GM12872 (cell line): ENCODE data around the gene MUC4.

ENCODE experiments used
- TF ChIP-seq, protein P1 (sequence below): IDR thresholded peaks from 3 replicates; pipeline ENCODE4 v1.5.1; 2011; ENCODE audit warnings: low read depth, mild to moderate bottlenecking, low read length, moderate library complexity; ENCODE audit not compliant: insufficient read depth

Gene MUC4

DNA sequence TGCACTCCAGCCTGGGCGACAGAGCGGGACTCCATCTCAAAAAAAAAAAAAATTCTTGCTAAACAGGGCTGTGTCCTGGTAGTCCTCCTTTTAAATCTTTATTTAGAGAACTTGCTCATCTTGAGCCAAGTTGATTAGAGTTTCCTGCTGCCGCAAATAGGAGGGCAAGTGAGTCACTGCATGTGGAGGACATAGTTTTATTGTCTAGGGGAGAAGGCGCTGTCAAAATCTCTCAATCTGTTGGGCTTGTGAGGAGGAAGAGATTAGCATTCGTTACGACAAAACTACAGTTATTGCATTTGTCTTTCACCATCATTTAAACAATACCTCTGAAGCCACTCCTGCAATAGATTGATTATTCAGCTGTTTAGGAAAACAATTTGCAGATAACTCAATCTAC is 11.5 kb downstream of the MUC4 start:
- TF ChIP-seq, protein P1, sequence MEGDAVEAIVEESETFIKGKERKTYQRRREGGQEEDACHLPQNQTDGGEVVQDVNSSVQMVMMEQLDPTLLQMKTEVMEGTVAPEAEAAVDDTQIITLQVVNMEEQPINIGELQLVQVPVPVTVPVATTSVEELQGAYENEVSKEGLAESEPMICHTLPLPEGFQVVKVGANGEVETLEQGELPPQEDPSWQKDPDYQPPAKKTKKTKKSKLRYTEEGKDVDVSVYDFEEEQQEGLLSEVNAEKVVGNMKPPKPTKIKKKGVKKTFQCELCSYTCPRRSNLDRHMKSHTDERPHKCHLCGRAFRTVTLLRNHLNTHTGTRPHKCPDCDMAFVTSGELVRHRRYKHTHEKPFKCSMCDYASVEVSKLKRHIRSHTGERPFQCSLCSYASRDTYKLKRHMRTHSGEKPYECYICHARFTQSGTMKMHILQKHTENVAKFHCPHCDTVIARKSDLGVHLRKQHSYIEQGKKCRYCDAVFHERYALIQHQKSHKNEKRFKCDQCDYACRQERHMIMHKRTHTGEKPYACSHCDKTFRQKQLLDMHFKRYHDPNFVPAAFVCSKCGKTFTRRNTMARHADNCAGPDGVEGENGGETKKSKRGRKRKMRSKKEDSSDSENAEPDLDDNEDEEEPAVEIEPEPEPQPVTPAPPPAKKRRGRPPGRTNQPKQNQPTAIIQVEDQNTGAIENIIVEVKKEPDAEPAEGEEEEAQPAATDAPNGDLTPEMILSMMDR = no peak

DNA sequence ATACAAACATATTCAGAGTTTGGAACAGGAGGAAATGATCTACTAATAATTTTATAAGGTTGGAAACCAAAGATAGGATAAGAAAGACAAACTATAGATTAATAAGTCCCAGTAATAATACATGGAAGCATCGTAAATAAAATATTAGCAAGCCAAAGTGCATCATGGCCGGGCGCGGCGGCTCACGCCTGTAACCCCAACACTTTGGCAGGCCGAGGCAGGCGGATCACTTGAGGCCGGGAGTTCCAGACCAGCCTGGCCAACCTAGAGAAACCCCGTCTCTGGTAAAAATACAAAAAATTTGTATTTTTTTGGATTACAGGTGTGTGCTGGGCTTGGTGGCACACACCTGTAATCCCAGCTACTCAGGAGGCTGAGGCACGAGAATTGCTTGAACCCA is 14.9 kb downstream of the MUC4 start:
- TF ChIP-seq, protein P1 = no peak

DNA sequence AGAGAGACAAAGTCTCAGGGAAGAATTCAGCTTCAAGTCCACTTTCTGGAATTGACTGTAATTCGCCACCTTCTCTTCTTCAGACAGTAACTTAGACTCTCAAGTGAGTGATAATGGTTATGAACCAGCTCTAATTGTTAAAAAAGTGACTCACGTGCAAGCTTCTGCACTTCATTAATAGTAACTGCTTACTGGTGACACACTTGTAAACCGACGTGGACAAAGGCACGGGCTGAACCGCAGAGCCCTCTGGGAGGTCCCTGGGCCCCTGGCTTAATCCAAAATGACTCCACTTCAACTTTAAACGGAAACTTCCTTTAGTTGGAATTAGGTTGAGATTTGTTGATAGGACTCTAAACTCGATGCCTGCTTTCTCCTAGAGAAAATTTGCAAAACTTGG is 17.0 kb downstream of the MUC4 start:
- TF ChIP-seq, protein P1 = no peak

GRCh38 chr3:195790901-195791300 is 20.8 kb downstream of the MUC4 start:
- TF ChIP-seq, protein P1 = no peak

- TF ChIP-seq, protein P1 = no peak
Measured at GRCh38 chr3:195788711-195789581, 22.8 kb downstream of the MUC4 start.

DNA sequence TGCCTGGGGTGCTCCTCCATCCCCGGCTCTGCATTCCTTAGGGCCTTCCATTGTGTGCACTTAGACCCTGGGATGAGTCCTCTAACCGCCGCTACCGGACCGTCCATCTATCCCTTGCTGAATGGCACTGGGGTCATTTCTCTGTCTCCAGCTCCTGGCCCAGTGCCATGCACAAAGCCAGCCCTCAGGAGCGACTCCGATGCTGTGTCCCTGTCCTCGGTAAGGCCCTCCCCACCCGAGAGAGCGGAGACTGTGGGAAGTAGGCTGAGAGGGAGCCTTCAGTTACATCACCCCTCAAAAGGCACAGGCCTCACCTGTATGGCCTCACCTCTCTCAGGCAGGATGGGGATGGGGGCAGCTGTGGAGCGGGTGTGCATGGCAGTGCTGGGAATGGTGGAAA is 33.8 kb downstream of the MUC4 start:
- TF ChIP-seq, protein P1 = no peak

DNA sequence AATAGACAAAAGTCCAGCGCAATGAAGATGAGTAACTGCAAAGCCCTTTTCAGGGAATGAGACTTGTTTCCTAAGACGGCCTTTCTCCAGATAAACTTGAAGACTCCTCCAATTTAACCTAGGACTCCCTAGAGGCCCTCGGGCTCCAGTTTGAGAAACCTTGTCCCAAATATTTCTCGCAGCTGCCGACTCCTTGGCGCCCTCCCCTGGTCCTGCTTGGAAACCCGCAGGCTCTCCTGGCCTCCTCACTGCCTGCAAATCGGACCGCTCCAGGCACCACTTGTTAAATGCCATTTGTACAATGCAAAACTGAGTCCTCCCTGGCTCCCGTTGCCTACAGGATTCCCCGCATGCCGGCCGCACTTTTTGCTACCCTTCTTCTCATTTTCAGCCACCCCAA is 36.8 kb downstream of the MUC4 start:
- TF ChIP-seq, protein P1 = no peak
